ENCODE measurements around the gene MRPL33. TPM values are rescaled to one million over a fixed set of nuclear protein-coding genes. Genes with fewer than 3 reads are reported as not detected.

The MRPL33 gene
- total RNA-seq, 3 donors from 2014 or later = 43.4 to 88.2 (median 53.8) TPM

DNA sequence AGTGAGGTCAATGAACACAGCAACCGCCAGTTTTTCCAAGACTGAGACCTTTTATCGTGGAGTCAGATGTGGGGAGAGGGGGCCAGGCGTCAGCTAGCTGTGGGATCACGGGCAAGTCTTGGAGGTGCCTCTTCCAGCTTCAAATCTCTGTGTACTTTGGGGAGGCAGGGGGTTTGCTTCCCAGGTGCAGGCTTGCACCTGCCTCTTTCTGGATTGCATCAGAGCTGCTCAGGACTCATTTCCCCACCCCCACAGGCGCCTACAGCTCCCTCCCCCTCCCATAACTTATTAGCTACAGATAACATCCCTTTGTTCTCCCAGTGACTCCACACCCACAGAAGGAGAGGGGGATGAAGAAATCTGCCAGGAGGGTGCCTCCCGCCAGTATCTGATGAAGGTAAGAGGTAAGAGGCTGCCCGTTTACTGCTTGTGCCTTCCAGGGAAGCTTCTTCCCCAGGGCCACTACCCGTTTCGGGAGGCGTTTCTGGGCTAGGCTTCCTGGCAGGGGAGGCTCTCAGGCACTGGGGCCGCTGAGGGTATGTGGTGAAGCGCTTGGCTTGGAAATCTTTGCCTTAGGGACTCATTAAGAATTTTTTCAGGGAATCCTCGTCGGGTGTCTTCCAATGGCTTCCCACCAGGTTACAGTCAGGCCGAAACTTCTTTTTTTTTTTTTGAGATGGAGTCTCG, 18.8 kb upstream of the MRPL33 start:
- no peaks in the 10 kb centered on the region for H3K36me3 ChIP-seq (ENCODE audit: low read depth)
- ATAC-seq = peak; percentile 78
- H3K9me3 ChIP-seq = peaks cover 3% of the 10 kb centered on the region
- H3K4me1 ChIP-seq (ENCODE audit: low read depth) = no peaks in the 10 kb centered on the region
- intact Hi-C loops (cut with DNase I, micrococcal nuclease) = no loop called here
- TF ChIP-seq, protein P1, sequence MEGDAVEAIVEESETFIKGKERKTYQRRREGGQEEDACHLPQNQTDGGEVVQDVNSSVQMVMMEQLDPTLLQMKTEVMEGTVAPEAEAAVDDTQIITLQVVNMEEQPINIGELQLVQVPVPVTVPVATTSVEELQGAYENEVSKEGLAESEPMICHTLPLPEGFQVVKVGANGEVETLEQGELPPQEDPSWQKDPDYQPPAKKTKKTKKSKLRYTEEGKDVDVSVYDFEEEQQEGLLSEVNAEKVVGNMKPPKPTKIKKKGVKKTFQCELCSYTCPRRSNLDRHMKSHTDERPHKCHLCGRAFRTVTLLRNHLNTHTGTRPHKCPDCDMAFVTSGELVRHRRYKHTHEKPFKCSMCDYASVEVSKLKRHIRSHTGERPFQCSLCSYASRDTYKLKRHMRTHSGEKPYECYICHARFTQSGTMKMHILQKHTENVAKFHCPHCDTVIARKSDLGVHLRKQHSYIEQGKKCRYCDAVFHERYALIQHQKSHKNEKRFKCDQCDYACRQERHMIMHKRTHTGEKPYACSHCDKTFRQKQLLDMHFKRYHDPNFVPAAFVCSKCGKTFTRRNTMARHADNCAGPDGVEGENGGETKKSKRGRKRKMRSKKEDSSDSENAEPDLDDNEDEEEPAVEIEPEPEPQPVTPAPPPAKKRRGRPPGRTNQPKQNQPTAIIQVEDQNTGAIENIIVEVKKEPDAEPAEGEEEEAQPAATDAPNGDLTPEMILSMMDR (IDR thresholded peaks at IDR 0.05) = no peak
- DNase-seq = peak; percentile 28 to 53 (median 49)
- no peak overlapping the region for H3K4me3 ChIP-seq

DNA sequence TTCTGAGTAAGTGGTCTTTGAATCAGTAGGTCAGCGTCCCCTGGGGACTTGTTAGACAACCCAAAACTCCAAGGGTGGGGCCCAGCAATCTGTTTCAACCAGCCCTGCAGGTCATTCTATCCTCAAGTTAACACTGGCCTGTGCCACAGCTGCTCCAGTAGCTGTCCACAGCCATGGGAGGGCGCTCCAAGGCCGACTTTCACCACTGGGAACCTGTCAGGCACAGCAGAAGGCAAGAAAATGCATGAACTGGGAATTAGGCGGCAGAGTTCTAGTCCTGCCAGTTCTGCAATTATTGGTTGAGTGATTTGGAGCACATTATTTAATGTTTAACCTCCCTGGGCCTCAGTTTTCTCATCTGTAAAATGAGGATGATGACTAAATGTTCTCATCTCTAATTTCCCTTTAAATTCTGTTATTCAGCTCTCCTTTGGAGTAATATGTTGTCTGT, 17.4 kb upstream of the MRPL33 start:
- intact Hi-C loops (cut with DNase I, micrococcal nuclease) = no loop called here
- TF ChIP-seq, protein P1 (IDR thresholded peaks at IDR 0.05) = peak; percentile 83
- peak; percentile 91 for ATAC-seq
- DNase-seq = peak; percentile 83 to 92 (median 88)
- Histone ChIP-seq H3K36me3 (ENCODE audit: low read depth) (no peaks in the 10 kb centered on the region), H3K4me3 (no peak overlapping the region), H3K9me3 (peaks cover 3% of the 10 kb centered on the region), H3K4me1 (ENCODE audit: low read depth) (no peaks in the 10 kb centered on the region)

DNA sequence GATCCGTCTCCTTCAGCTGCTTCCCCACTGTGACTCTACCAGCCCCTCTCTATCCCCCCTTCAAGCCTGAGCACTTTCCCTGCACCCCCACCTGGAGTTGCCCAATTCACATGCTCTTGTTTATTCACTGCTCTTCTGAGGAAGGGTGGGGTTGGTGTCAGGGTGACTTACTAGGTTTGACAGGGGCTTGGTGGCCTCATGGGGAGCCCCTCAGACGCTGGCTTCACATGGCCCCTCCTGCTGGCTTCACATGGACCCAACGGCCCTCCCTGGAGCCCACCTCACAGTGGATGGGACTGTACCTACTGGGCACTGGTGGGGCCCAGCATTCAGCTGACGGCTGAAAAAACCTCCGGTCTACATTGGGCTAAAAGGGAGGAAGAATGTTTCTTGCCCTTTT, 16.7 kb upstream of the MRPL33 start:
- no peaks in the 10 kb centered on the region for H3K9me3 ChIP-seq
- H3K4me3 ChIP-seq = no peak overlapping the region
- DNase-seq (no peak), ATAC-seq (no peak)
- no peaks in the 10 kb centered on the region for H3K36me3 ChIP-seq (ENCODE audit: low read depth)
- intact Hi-C loops (cut with DNase I, micrococcal nuclease) = no loop called here
- TF ChIP-seq, protein P1 (IDR thresholded peaks at IDR 0.05) = no peak
- no peaks in the 10 kb centered on the region for H3K4me1 ChIP-seq (ENCODE audit: low read depth)

DNA sequence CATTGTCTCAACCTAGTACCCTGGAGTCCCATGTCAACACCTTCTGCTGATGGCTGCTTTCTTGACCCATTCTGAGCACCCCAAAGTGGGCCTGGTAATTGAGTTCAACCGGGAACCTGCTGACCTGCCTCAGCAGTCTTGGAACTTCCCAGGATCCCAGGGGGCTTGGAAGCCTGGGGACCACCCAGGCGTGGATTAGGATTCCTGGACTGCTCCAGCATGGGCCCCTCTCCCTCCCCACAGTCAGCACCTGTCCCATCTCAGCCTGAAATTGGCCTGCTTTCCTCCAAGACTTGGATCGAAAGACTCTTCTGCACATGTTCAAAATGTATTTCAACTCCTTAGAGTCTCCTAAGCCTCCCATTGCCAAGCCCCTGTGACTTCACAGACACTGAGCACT, 15.4 kb upstream of the MRPL33 start:
- no peak overlapping the region for H3K4me3 ChIP-seq
- no peaks in the 10 kb centered on the region for H3K4me1 ChIP-seq (ENCODE audit: low read depth)
- ATAC-seq (no peak), DNase-seq (no peak)
- TF ChIP-seq, protein P1 (IDR thresholded peaks at IDR 0.05) = no peak
- intact Hi-C loops (cut with DNase I, micrococcal nuclease) = no loop called here
- no peaks in the 10 kb centered on the region for H3K9me3 ChIP-seq
- H3K36me3 ChIP-seq (ENCODE audit: low read depth) = no peaks in the 10 kb centered on the region

DNA sequence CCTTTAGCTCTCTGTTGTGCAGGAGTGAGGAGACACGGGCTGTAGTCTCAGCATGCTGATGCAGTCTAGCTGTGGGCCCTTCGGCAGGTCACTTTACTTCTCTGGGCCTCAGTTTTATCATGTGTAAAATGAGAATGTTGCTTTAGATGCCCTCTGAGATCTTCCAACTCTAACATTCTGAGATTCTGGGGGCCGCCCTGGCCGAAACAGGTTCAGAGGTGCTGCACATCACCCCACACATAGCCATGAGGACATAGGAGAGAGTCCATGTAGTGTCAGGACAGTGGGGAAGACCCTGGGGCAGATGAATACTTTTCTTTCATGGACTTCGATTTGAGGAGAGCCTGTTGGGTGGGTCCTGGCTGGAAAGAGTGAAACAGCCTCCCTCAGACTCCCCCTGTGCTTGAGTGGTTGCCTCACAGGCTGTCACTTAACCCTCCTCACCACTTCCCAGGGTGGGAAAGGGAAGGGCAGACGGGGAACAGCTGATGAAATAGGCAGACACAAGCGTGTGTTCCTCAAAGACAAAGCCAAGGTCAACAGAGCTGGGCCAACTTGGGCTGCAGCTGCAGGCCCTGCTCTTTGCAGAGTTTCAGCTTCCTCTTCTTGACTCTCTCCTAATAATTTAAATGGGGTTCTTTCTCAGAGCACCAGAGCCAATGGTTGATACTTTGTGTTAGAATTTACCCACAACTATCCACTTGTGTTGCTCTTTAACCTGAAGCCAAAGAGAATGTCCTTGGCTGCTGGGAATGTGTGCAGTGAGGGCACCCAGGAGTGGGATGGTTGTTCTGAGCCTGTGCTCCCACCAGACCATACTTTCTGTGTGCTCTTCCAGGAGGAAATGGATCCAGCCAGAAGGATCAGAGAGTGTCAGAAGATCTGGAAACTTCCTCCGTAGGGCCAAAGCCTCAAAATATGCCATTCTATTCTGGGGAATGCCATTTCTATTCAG, 14.7 kb upstream of the MRPL33 start:
- TF ChIP-seq, protein P1 (IDR thresholded peaks at IDR 0.05) = no peak
- Histone ChIP-seq H3K4me3 (no peak overlapping the region), H3K4me1 (ENCODE audit: low read depth) (no peaks in the 10 kb centered on the region), H3K36me3 (ENCODE audit: low read depth) (no peaks in the 10 kb centered on the region), H3K9me3 (no peaks in the 10 kb centered on the region)
- no peak for ATAC-seq
- intact Hi-C loops (cut with DNase I, micrococcal nuclease) = no loop called here
- DNase-seq = peak in 1 of 3 donors; percentile 18
